SU-DHL-6 (cell line): Measurements from ENCODE around the gene SF3B2.

Source experiments
- H2AFZ ChIP-seq: fragments of 200-600 bp; sonication (generic); 2 replicates; pipeline ENCODE4 v1.6.1; 2014; ENCODE audit warnings: low read depth, mild to moderate bottlenecking, moderate library complexity, mixed read lengths, antibody characterized with exemption, low read length; ENCODE audit not compliant: severe bottlenecking
- H3F3A ChIP-seq: fragments of 200-600 bp; shearing (Covaris generic); 2 replicates; pipeline ENCODE4 v1.6.0; 2016; ENCODE audit warnings: antibody characterized with exemption, mild to moderate bottlenecking; ENCODE audit not compliant: insufficient read depth
- H3K27ac ChIP-seq: fragments of 200-600 bp; sonication (generic); 2 replicates; pipeline ENCODE4 v1.5.1; 2016; ENCODE audit warnings: low read depth, mild to moderate bottlenecking, low read length, moderate library complexity, mixed read lengths
- H3K27me3 ChIP-seq: fragments of 200-600 bp; sonication (generic), shearing (Covaris generic); 2 replicates; pipeline ENCODE4 v1.6.0; 2014; ENCODE audit warnings: mild to moderate bottlenecking, low read length
- H3K36me3 ChIP-seq: fragments of 200-600 bp; sonication (generic); 2 replicates; pipeline ENCODE4 v1.6.1; 2014; ENCODE audit warnings: mild to moderate bottlenecking, low read length, mixed read lengths
- H3K4me2 ChIP-seq: fragments of 300-600, 200-600 bp; shearing (Covaris generic), sonication (generic); 2 replicates; pipeline ENCODE4 v1.6.0; 2014; ENCODE audit warnings: low read length, low read depth, mild to moderate bottlenecking; ENCODE audit not compliant: poor library complexity, severe bottlenecking
- H3K4me3 ChIP-seq: fragments of 200-600 bp; sonication (generic); 2 replicates; pipeline ENCODE4 v1.5.1; 2014; ENCODE audit warnings: antibody characterized with exemption, low read length, mild to moderate bottlenecking, mixed read lengths; ENCODE audit not compliant: insufficient read depth, poor library complexity, severe bottlenecking
- H3K79me2 ChIP-seq: fragments of 200-600 bp; sonication (generic); 2 replicates; pipeline ENCODE4 v1.6.1; 2014; ENCODE audit warnings: mild to moderate bottlenecking, low read length, moderate library complexity; ENCODE audit not compliant: insufficient read depth
- H3K9ac ChIP-seq: fragments of 200-600 bp; sonication (generic); 2 replicates; pipeline ENCODE4 v1.7.0; 2014; ENCODE audit warnings: mild to moderate bottlenecking, low read length
- H3K9me2 ChIP-seq: fragments of 200-600 bp; sonication (generic); replicated peaks from 2 replicates; pipeline ENCODE4 v1.6.1; 2014; ENCODE audit warnings: low read length; ENCODE audit not compliant: insufficient read depth
- H3K9me3 ChIP-seq: fragments of 200-600 bp; sonication (generic); 2 replicates; pipeline ENCODE4 v1.6.1; 2014; ENCODE audit warnings: low read length, mixed read lengths; ENCODE audit not compliant: insufficient read depth
- H4K20me1 ChIP-seq: fragments of 200-600 bp; sonication (generic); 2 replicates; pipeline ENCODE4 v1.6.1; 2014; ENCODE audit warnings: low read depth, mild to moderate bottlenecking, antibody characterized with exemption, low read length, moderate library complexity, mixed read lengths
- CTCF ChIP-seq: fragments of 200-600 bp; sonication (generic); IDR thresholded peaks from one replicate; pipeline ENCODE4 v1.5.1; 2017; ENCODE audit warnings: antibody characterized with exemption, mild to moderate bottlenecking, low read length, moderate library complexity; ENCODE audit not compliant: insufficient read depth, poor library complexity, severe bottlenecking
- EZH2phosphoT487 ChIP-seq: fragments of 200-600 bp; sonication (generic), shearing (Covaris generic); conservative IDR thresholded peaks from 2 replicates; pipeline ENCODE4 v1.6.1; 2018; ENCODE audit warnings: mild to moderate bottlenecking, antibody characterized with exemption, low read length, moderate library complexity, mixed read lengths

The SF3B2 gene

DNA sequence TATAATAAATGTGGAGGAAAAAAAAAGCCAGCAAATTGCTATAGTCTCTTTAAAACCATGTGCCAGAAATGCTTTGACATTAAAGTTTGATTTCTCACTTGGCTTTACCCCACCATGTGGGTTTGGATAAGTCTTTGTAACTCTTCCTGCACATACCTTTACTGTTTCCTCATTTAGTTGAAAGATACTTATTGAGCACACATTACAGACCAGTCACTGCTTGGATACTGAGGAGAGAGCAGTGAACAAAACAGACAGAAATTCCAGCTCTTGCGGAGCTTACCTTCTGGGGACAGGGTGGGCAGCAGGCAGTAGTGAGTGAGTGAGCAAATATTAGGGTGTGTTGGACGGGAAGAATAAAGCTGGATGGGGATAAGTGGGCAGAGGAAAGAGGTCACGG is 31.6 kb downstream of the SF3B2 start:
- Histone ChIP-seq H3K9me3 (no peaks in the 10 kb centered on the region), H3K9ac (no peak overlapping the region), H3K27me3 (no peaks in the 10 kb centered on the region), H3K4me3 (no peak overlapping the region), H3F3A (peaks cover 10% of the 10 kb centered on the region; the same call in 1 of the 2 replicates), H3K36me3 (no peaks in the 10 kb centered on the region), H3K4me2 (no peak overlapping the region), H4K20me1 (no peaks in the 10 kb centered on the region), H3K79me2 (no peaks in the 10 kb centered on the region; the same call in 1 of the 2 replicates), H2AFZ (no peak overlapping the region), H3K27ac (no peak overlapping the region), H3K9me2 (no peaks in the 10 kb centered on the region)
- TF ChIP-seq EZH2phosphoT487 (no peak), CTCF (no peak)

DNA sequence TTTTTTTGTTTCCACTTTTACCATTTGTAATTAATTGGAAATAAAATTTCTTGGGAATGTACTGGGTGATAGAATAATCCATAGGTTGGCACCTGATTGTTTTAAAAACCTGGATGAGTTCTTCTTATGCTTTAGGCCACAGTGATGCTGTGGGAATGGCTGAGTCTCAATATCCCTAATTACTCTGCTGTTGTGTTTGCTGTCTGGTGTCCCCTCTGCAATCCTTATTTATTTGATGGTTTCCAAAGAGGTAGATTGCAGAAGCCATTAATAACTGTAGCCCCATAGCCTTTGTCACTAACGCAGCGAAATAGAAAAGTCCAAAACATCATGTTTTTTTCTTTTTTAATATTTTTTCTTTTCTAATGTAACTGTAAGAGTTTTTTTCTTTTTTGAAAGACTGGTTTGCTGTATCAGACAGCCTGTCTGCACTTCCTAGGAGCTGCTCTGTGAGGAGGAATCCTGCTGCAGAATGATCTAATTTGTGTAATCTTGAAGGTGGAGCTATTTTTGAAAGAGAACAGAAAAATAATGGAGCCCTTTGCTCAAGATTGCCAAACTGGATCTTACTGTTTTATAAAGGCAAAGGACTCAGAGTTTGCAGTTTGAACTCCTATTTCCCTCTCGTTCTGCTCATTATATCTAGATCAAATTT is 32.8 kb downstream of the SF3B2 start:
- no peaks in the 10 kb centered on the region for H4K20me1 ChIP-seq
- H3K36me3 ChIP-seq = no peaks in the 10 kb centered on the region
- peak overlapping the region; percentile 45 for H3K4me2 ChIP-seq
- H3K9me2 ChIP-seq = no peaks in the 10 kb centered on the region
- no peak overlapping the region for H3K9ac ChIP-seq
- H3F3A ChIP-seq = peaks cover 10% of the 10 kb centered on the region; the same call in 1 of the 2 replicates
- no peaks in the 10 kb centered on the region for H3K9me3 ChIP-seq
- H2AFZ ChIP-seq = no peak overlapping the region
- peak overlapping the region; percentile 16; the same call in 1 of the 2 replicates for H3K27ac ChIP-seq
- TF ChIP-seq EZH2phosphoT487 (no peak), CTCF (no peak)
- no peaks in the 10 kb centered on the region; the same call in 1 of the 2 replicates for H3K79me2 ChIP-seq
- H3K4me3 ChIP-seq = no peak overlapping the region
- H3K27me3 ChIP-seq = no peaks in the 10 kb centered on the region

DNA sequence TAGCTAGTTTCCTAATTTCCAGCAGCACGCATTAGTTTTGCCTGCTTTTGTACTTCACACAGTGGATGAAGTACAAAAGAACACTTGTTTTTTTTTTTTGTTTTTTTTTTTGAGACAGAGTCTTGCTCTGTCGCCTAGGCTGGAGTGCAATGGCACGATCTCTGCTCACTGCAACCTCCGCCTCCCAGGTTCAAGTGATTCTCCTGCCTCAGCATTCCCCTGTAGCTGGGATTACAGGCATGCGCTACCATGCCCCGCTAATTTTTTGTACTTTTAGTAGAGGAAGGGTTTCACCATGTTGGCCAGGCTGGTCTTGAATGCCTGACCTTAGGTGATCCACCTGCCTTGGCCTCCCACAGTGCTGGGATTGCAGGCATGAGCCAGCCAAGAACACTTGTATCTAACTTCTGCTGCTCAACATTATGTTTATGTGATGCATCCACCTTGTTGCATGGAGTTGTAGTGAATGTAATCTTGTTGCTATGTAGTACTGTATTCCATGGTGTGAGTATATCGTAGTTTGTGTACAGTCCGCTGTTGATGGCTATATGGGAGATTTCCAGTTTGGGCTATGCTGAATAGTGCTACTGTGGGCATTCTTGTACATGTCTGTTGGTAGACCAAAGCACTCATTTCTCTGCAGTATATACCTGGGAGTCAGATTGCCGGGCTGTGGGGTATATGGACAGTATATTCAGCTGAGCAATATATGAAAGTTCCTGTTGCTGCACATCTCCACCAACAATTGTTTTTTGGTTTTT is 35.2 kb downstream of the SF3B2 start:
- Histone ChIP-seq H3K79me2 (no peaks in the 10 kb centered on the region; the same call in 1 of the 2 replicates), H2AFZ (no peak overlapping the region), H4K20me1 (no peaks in the 10 kb centered on the region), H3K27me3 (no peaks in the 10 kb centered on the region), H3K4me2 (peak overlapping the region; percentile 45), H3K9me2 (no peaks in the 10 kb centered on the region), H3K4me3 (no peak overlapping the region), H3K36me3 (no peaks in the 10 kb centered on the region), H3K27ac (no peak overlapping the region), H3K9me3 (no peaks in the 10 kb centered on the region), H3K9ac (no peak overlapping the region), H3F3A (no peaks in the 10 kb centered on the region; the same call in 1 of the 2 replicates)
- TF ChIP-seq CTCF (no peak), EZH2phosphoT487 (no peak)
